Gastrocnemius medialis (tissue), 4 donors: Measurements from ENCODE around the gene PLAAT1.

Experiments
- CTCF ChIP-seq, 5 experiments: fragments of 450-650 bp in 3 of 5; fragments of 200-600 bp in 2 of 5; sonication (generic) in 2 of 5; IDR thresholded peaks in 4 of 5; conservative IDR thresholded peaks in 1 of 5; 1 replicate in 4 of 5; 2 replicates in 1 of 5; pipeline ENCODE4 v1.5.1; 2016 to 2019; ENCODE audit warnings: antibody characterized with exemption in 5 of 5, mild to moderate bottlenecking in 3 of 5, moderate library complexity in 3 of 5
- POLR2A ChIP-seq, 2 donors: fragments of 450-650 bp; IDR thresholded peaks; one replicate each; pipeline ENCODE4 v1.6.1; 2017; ENCODE audit warnings: antibody characterized with exemption in 2 of 2, mild to moderate bottlenecking in 2 of 2, moderate library complexity in 2 of 2

- TF ChIP-seq POLR2A (IDR thresholded peaks at IDR 0.05): no peak
- TF ChIP-seq CTCF (IDR thresholded peaks at IDR 0.05 in 4 of 5, conservative IDR thresholded peaks at IDR 0.05 in 1 of 5): no peak
Observed at GRCh38 chr3:193225302-193226125, 15.5 kb upstream of the PLAAT1 start.
